Thoracic aorta (tissue), 2 donors: ENCODE results near the gene COQ6. TPM values are rescaled to one million over a fixed set of nuclear protein-coding genes. Genes with fewer than 3 reads are reported as not detected.
"Not testable (repeated sequence)": the region's sequence is repeated elsewhere in the genome, so short reads cannot be mapped to it uniquely, and the experiment has no call there.

ENCODE experiments used
- ATAC-seq: fragments of 150-250 bp; one replicate; pipeline ENCODE4 v1.8.0; 2017; ENCODE audit warnings: low read depth; ENCODE audit not compliant: insufficient number of reproducible peaks, low FRiP score
- DNase-seq: peaks from one replicate; pipeline ENCODE4 v3.0.0-alpha.2; 2020; ENCODE audit warnings: low spot score
- H3K27ac ChIP-seq, 2 donors: fragments of 200-600 bp; sonication (generic); 1 replicate in 1 of 2; 2 replicates in 1 of 2; pipeline ENCODE4 v1.5.1; 2016; ENCODE audit warnings: mild to moderate bottlenecking in 2 of 2, moderate library complexity in 2 of 2
- H3K27me3 ChIP-seq: fragments of 200-600 bp; sonication (generic); replicated peaks from 2 replicates; pipeline ENCODE4 v1.6.0; 2016; ENCODE audit warnings: mild to moderate bottlenecking; ENCODE audit not compliant: insufficient read depth
- H3K36me3 ChIP-seq: fragments of 200-600 bp; sonication (generic); one replicate; pipeline ENCODE4 v1.5.1; 2016
- H3K4me1 ChIP-seq, 2 donors: fragments of 200-600 bp; sonication (generic); 1 replicate in 1 of 2; 2 replicates in 1 of 2; pipeline versions ENCODE4 v1.5.1 to v1.6.0; 2016; ENCODE audit warnings: low read depth in 2 of 2, mild to moderate bottlenecking in 1 of 2; ENCODE audit not compliant: control insufficient read depth in 1 of 2
- H3K4me3 ChIP-seq: fragments of 200-600 bp; sonication (generic); 2 replicates; pipeline ENCODE4 v1.5.1; 2016; ENCODE audit warnings: mild to moderate bottlenecking
- H3K9me3 ChIP-seq: fragments of 200-600 bp; sonication (generic); 2 replicates; pipeline ENCODE4 v1.5.1; 2016
- total RNA-seq, 2 donors: library from RNA; depleted of rRNA; stranded (reverse); fragments of >200 nt; gene quantifications; one replicate each; pipeline versions ENCODE4 v1.1.0 to v1.2.3, GENCODE V29; 2016
- TF ChIP-seq, protein P1 (sequence below): fragments of 200-600 bp; sonication (generic); IDR thresholded peaks from one replicate; pipeline ENCODE4 v1.5.1; 2019; ENCODE audit warnings: antibody characterized with exemption

The COQ6 gene
- total RNA-seq, 2 donors from 2014 or later, result 46.3 to 57.1 TPM

GRCh38 chr14:73995977-73996378 is 45.9 kb downstream of the COQ6 start:
- Histone ChIP-seq H3K4me3 (no peak overlapping the region), H3K36me3 (no peaks in the 10 kb centered on the region), H3K27me3 (no peaks in the 10 kb centered on the region), H3K27ac (no peak overlapping the region), H3K9me3 (no peaks in the 10 kb centered on the region), H3K4me1 (no peaks in the 10 kb centered on the region)
- TF ChIP-seq, protein P1, sequence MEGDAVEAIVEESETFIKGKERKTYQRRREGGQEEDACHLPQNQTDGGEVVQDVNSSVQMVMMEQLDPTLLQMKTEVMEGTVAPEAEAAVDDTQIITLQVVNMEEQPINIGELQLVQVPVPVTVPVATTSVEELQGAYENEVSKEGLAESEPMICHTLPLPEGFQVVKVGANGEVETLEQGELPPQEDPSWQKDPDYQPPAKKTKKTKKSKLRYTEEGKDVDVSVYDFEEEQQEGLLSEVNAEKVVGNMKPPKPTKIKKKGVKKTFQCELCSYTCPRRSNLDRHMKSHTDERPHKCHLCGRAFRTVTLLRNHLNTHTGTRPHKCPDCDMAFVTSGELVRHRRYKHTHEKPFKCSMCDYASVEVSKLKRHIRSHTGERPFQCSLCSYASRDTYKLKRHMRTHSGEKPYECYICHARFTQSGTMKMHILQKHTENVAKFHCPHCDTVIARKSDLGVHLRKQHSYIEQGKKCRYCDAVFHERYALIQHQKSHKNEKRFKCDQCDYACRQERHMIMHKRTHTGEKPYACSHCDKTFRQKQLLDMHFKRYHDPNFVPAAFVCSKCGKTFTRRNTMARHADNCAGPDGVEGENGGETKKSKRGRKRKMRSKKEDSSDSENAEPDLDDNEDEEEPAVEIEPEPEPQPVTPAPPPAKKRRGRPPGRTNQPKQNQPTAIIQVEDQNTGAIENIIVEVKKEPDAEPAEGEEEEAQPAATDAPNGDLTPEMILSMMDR, result no peak
- no peak for ATAC-seq
- DNase-seq, result no peak

DNA sequence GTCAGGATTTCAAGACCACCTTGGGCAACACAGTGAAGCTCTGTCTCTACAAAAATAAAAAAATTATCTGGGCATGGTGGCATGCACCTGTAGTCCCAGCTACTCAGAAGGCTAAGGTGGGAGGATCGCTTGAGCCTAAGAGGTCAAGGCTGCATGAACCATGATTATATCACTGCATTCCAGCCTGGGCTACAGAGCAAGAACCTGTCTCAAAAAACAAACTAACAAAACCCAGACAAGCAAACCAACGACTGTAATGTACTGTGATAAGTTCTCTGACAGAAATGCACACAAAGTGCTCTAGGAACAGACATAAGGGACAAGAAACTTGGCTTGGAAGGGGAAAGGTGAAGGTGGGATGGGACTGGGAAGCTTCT is 46.6 kb downstream of the COQ6 start:
- Histone ChIP-seq H3K27me3 (no peaks in the 10 kb centered on the region), H3K4me3 (no peak overlapping the region), H3K9me3 (no peaks in the 10 kb centered on the region), H3K36me3 (no peaks in the 10 kb centered on the region), H3K4me1 (no peaks in the 10 kb centered on the region), H3K27ac (no peak overlapping the region)
- DNase-seq (no peak), ATAC-seq (no peak)
- TF ChIP-seq, protein P1, result no peak

DNA sequence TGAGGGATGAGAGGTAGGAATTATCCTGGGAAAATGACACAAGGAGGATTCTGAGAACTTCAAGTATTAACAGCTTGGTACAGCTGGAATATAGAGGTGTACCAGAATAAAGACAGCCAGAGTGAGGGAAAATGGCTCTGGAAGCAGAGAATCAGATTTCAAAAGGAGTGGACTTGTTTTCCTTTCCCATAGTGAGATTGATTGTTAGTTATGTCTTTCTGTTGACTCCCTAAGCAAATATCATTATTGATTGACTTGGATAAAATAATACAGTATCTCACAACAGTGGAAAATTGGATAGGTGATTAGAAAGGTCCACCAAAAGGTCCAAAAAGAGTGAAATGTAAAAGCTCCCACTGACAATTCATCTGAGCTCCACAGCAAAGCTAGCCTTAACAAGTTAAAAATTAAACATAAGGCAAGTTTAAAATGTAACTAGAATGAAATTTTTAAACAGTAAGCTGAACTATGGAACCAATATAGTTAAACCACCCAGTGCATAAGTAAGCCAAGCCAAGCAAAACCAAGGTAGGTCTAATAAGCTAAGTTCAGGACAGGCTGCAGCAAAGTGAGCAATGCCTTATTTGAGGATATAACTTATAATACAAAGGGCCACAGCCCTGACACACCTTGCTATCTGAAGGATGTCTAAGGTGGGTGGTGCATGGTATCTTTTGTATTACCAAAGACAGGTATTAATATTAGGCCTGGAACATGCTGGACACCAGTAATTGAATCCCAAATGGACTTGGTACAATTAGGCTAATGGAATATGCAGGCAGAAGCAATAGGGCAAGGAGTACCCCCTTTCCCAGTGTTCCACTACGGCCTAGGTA is 47.2 kb downstream of the COQ6 start:
- ATAC-seq (no peak), DNase-seq (no peak)
- Histone ChIP-seq H3K4me1 (no peaks in the 10 kb centered on the region), H3K9me3 (no peaks in the 10 kb centered on the region), H3K27ac (no peak overlapping the region), H3K27me3 (no peaks in the 10 kb centered on the region), H3K4me3 (no peak overlapping the region), H3K36me3 (no peaks in the 10 kb centered on the region)
- TF ChIP-seq, protein P1, result no peak

DNA sequence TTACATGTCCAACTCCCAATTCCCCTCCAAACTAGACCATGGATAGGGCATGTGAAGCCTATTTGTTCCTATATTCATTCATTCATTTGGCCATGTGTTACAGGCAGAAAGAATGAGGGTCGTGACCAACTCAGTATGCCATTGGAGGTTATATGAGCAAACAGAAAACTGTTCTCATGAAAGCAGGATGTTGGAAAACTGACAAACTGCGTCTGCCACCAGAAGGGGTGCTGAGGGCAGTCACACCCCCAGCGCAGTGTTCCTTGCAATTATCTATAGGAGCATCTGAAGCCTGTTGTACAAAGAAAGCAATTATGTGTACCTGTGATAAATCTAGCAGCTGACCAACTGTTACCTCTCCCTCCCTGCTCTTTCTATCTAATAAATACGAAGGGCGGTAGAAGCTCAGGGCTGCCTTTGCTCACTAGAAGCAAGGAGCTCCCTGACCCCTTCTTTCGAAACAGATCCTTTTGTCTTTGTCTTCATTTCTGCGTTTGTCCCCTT is 47.9 kb downstream of the COQ6 start:
- no peaks in the 10 kb centered on the region for H3K4me1 ChIP-seq
- no peaks in the 10 kb centered on the region for H3K36me3 ChIP-seq
- no peak overlapping the region for H3K4me3 ChIP-seq
- no peaks in the 10 kb centered on the region for H3K9me3 ChIP-seq
- ATAC-seq (no peak), DNase-seq (no peak)
- H3K27me3 ChIP-seq, result no peaks in the 10 kb centered on the region
- TF ChIP-seq, protein P1, result no peak
- no peak overlapping the region for H3K27ac ChIP-seq

- DNase-seq (no peak), ATAC-seq (no peak)
- TF ChIP-seq, protein P1, result no peak
Measured at GRCh38 chr14:73998726-73999125, 48.6 kb downstream of the COQ6 start.

GRCh38 chr14:74005664-74006063 is 55.6 kb downstream of the COQ6 start:
- H3K36me3 ChIP-seq, H3K4me1 ChIP-seq, H3K27me3 ChIP-seq, ATAC-seq, H3K9me3 ChIP-seq, H3K27ac ChIP-seq, H3K4me3 ChIP-seq, DNase-seq: not testable (repeated sequence)

More at GRCh38 chr14:73998726-73999125, 48.6 kb downstream of the COQ6 start:
- Histone ChIP-seq H3K36me3 (no peaks in the 10 kb centered on the region), H3K4me1 (no peaks in the 10 kb centered on the region), H3K27me3 (no peaks in the 10 kb centered on the region), H3K9me3 (no peaks in the 10 kb centered on the region), H3K4me3 (no peak overlapping the region), H3K27ac (no peak overlapping the region)
